GM12872 (cell line): ENCODE data around the gene CHD2.

Source experiments
- CTCF ChIP-seq: IDR thresholded peaks from 3 replicates; pipeline ENCODE4 v1.5.1; 2011; ENCODE audit warnings: low read depth, mild to moderate bottlenecking, low read length, moderate library complexity; ENCODE audit not compliant: insufficient read depth

CHD2 gene

GRCh38 chr15:92971713-92972112, 71.6 kb downstream of the CHD2 start:
- no peak for TF ChIP-seq CTCF

- TF ChIP-seq CTCF = no peak
These were observed 74.2 kb downstream of the CHD2 start for GRCh38 chr15:92974183-92974915.

GRCh38 chr15:92979011-92979701, 79.0 kb downstream of the CHD2 start:
- no peak for TF ChIP-seq CTCF

- no peak for TF ChIP-seq CTCF
These were observed 81.2 kb downstream of the CHD2 start for GRCh38 chr15:92981333-92981732.

- TF ChIP-seq CTCF = no peak
These were observed 84.0 kb downstream of the CHD2 start for GRCh38 chr15:92984161-92984560.

GRCh38 chr15:92989470-92989869, 89.3 kb downstream of the CHD2 start:
- no peak for TF ChIP-seq CTCF

- no peak for TF ChIP-seq CTCF
These were observed 89.9 kb downstream of the CHD2 start for GRCh38 chr15:92990031-92990430.
